Ureter (tissue), 1 donor: Measurements from ENCODE around the gene G6PC2. TPM values are rescaled to one million over a fixed set of nuclear protein-coding genes. Genes with fewer than 3 reads are reported as not detected.
"Not testable (repeated sequence)": the region's sequence is repeated elsewhere in the genome, so short reads cannot be mapped to it uniquely, and the experiment has no call there.

Source experiments
- DNase-seq: peaks from one replicate; pipeline ENCODE4 v3.0.0-alpha.2; 2020; ENCODE audit warnings: low spot score
- total RNA-seq: library from RNA; stranded (reverse); gene quantifications from one replicate; pipeline ENCODE4 v1.2.4, GENCODE V29; 2023
- donor health status: DM: yes; HTN: yes; CAD: no.

The G6PC2 gene
- total RNA-seq = not detected

- no peak for DNase-seq
Observed at GRCh38 chr2:168901003-168901402, at the start of gene G6PC2. Gene G6PC2 (plus strand): TSS chr2:168901291. CDS start chr2:168901332, 41 bp downstream.

DNA sequence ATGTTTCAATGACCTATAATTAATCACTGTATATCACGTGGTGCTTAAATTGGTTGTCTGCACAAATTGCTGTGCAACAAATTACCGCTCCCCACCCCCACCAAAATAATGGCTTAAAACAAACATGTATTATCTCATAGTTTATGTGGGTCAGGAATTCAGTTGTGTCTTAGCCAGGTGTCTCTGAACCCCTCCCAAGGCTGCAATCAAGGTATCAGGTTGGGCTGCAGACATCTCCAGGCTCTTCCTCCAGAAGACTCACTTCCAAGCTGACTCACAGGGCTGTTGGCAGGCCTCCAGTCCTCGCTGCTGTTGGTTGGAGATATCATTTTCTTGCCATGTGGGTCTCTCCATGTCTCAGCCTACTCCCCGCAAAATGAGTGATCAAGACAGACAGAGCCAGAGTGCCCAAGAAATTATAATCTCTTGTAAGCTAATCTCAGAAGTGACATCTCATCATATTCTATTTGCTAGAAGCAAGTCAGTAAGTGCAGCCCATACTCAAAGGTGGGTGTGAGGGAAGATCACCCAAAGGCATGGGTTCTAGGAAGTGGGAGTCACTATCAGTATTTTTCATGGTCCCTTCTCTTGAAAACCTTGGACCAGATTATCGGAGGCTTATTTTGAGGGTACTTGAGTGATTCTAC, 49.3 kb upstream of the G6PC2 start:
- DNase-seq = no peak

GRCh38 chr2:168852481-168852880, 48.6 kb upstream of the G6PC2 start:
- no peak for DNase-seq

GRCh38 chr2:168853471-168853870, 47.6 kb upstream of the G6PC2 start:
- no peak for DNase-seq

DNA sequence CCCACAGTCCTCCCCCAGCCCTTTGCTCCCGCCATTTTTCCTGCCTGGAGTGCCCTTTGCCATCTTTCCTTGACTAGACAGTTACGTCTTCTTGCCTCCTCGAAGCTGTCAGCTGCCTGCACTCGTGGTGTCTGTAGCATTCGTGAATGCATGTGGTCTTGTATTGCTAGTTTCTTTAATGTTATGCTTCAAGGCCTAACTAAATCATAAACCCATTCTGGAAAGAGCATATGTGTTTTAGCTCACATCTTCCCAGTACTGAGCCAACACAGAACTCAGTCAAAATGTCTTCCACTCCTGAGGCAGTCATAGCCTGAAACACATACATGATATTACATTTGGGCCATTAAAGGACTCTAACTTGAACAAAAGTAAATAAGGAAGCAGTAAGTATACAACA, 46.4 kb upstream of the G6PC2 start:
- DNase-seq = no peak

DNA sequence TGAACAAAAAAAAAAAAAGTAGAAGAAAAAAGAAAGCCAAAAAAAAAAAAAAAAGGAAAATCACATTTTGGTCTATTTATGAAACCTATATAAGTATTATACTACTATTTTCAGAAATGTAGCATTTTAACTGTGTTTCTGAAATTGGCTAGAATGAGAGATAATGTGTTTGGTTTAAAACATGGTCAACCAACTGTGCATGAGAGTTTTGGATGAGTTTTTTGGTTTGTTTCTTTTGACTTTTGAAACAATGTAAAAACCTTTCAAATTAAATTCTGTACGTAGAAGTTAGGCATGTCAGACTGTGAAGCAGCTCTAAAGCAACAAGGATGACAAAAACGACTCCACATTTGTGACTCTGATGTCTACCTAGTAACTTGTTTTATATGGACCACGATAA, 45.5 kb upstream of the G6PC2 start:
- DNase-seq = no peak

GRCh38 chr2:168858146-168858545, 42.9 kb upstream of the G6PC2 start:
- no peak for DNase-seq

DNA sequence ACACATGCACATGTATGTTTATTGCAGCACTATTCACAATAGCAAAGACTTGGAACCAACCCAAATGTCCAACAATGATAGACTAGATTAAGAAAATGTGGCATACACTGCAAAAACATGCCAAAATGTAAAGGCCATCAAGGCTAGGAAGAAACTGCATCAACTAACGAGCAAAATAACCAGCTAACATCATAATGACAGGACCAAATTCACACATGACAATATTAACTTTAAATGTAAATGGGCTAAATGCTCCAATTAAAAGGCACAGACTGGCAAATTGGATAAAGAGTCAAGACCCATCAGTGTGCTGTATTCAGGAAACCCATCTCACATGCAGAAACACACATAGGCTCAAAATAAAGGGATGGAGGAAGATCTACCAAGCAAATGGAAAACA, 33.9 kb upstream of the G6PC2 start:
- DNase-seq = not testable (repeated sequence)

DNA sequence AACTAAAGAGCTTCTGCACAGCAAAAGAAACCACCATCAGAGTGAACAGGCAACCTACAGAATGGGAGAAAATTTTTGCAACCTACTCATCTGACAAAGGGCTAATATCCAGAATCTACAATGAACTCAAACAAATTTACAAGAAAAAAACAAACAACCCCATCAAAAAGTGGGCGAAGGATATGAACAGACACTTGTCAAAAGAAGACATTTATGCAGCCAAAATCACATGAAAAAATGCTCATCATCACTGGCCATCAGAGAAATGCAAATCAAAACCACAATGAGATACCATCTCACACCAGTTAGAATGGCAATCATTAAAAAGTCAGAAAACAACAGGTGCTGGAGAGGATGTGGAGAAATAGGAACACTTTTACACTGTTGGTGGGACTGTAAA, 30.7 kb upstream of the G6PC2 start:
- not testable (repeated sequence) for DNase-seq

GRCh38 chr2:168870824-168871223, 30.3 kb upstream of the G6PC2 start:
- not testable (repeated sequence) for DNase-seq

- no peak for DNase-seq
Observed at GRCh38 chr2:168874368-168875054, 26.6 kb upstream of the G6PC2 start.

- not testable (repeated sequence) for DNase-seq
Observed at GRCh38 chr2:168882163-168882562, 18.9 kb upstream of the G6PC2 start.

- no peak for DNase-seq
Observed at GRCh38 chr2:168884975-168885374, 16.1 kb upstream of the G6PC2 start.

- DNase-seq = no peak
Observed at GRCh38 chr2:168889635-168890005, 11.5 kb upstream of the G6PC2 start.

- DNase-seq = peak; percentile 89
Observed at GRCh38 chr2:168890006-168890782, 10.9 kb upstream of the G6PC2 start, which contains the start of gene SPC25. Gene SPC25 (minus strand): TSS chr2:168890430. CDS start chr2:168889519, 911 bp downstream.

GRCh38 chr2:168892327-168892726, 8.8 kb upstream of the G6PC2 start:
- DNase-seq = no peak

- DNase-seq = no peak
Observed at GRCh38 chr2:168894101-168894500, 7.0 kb upstream of the G6PC2 start.

- DNase-seq = no peak
Observed at GRCh38 chr2:168894720-168895119, 6.4 kb upstream of the G6PC2 start.

GRCh38 chr2:168895771-168896170, 5.3 kb upstream of the G6PC2 start:
- no peak for DNase-seq

DNA sequence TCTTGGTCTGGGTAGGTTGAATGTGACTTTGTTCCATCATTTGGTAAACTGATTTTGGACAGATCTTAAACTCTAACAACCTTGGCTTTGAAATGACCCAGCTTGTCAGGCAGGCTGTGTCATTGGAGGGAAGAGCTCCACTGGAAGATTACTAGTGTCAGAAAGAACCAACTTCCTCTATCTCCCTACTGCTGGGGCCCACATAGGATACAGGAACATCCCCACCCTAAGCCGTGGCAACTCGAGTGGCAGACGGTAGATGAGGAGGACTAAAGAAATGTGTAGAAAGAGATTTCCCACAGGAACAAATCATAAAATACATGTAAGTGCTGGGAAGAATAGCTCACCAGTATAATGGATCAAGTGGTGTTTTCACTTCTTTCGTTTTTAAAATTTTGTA, 4.3 kb upstream of the G6PC2 start:
- DNase-seq = no peak

GRCh38 chr2:168897449-168897848, 3.6 kb upstream of the G6PC2 start:
- no peak for DNase-seq

- no peak for DNase-seq
Observed at GRCh38 chr2:168903888-168904287, 2.8 kb downstream of the G6PC2 start.

- no peak for DNase-seq
Observed at GRCh38 chr2:168904358-168904757, 3.3 kb downstream of the G6PC2 start.
